GM23248 (cell line): ENCODE data around the gene TP53RK. TPM values are rescaled to one million over a fixed set of nuclear protein-coding genes. Genes with fewer than 3 reads are reported as not detected.
A peak's percentile ranks its signal among the peaks of the same experiment; 100 is the strongest.

Experiments used
- DNase-seq: peaks from one replicate; pipeline ENCODE4 v3.0.0-alpha.2; 2015
- H2AFZ ChIP-seq: fragments of 200-600 bp; sonication (generic); 2 replicates; pipeline ENCODE4 v1.6.1; 2016; ENCODE audit warnings: antibody characterized with exemption
- H3F3A ChIP-seq: fragments of 200-600 bp; sonication (generic); 2 replicates; pipeline ENCODE4 v1.6.1; 2016; ENCODE audit warnings: mild to moderate bottlenecking, antibody characterized with exemption, mixed run types; ENCODE audit not compliant: insufficient read depth
- H3K27ac ChIP-seq: fragments of 200-600 bp; sonication (generic); 2 replicates; pipeline ENCODE4 v1.5.1; 2016; ENCODE audit warnings: mild to moderate bottlenecking
- H3K27me3 ChIP-seq: fragments of 200-600 bp; sonication (generic); replicated peaks from 2 replicates; pipeline ENCODE4 v1.6.1; 2016; ENCODE audit warnings: mild to moderate bottlenecking; ENCODE audit not compliant: insufficient read depth
- H3K36me3 ChIP-seq: fragments of 200-600 bp; sonication (generic); 2 replicates; pipeline ENCODE4 v1.6.1; 2016; ENCODE audit warnings: low read depth, mild to moderate bottlenecking
- H3K4me1 ChIP-seq: fragments of 200-600 bp; sonication (generic); 2 replicates; pipeline ENCODE4 v1.6.1; 2016; ENCODE audit warnings: mild to moderate bottlenecking; ENCODE audit not compliant: insufficient read depth
- H3K4me2 ChIP-seq: fragments of 200-600 bp; sonication (generic); one replicate; pipeline ENCODE4 v1.6.1; 2016; ENCODE audit warnings: mild to moderate bottlenecking; ENCODE audit not compliant: unreplicated experiment
- H3K4me3 ChIP-seq: fragments of 200-600 bp; sonication (generic); 2 replicates; pipeline ENCODE4 v1.5.1; 2016; ENCODE audit warnings: mild to moderate bottlenecking
- H3K79me2 ChIP-seq: fragments of 200-600 bp; sonication (generic); 2 replicates; pipeline ENCODE4 v1.6.1; 2016; ENCODE audit warnings: mild to moderate bottlenecking; ENCODE audit not compliant: insufficient read depth
- H3K9ac ChIP-seq: fragments of 200-600 bp; sonication (generic); 2 replicates; pipeline ENCODE4 v1.6.1; 2016; ENCODE audit warnings: mild to moderate bottlenecking
- H3K9me2 ChIP-seq: fragments of 200-600 bp; sonication (generic); 2 replicates; pipeline ENCODE4 v1.6.1; 2016; ENCODE audit warnings: mixed run types, mild to moderate bottlenecking, moderate library complexity; ENCODE audit not compliant: insufficient read depth
- H3K9me3 ChIP-seq: fragments of 200-600 bp; sonication (generic); one replicate; pipeline ENCODE4 v1.6.1; 2017; ENCODE audit warnings: low read depth
- H4K20me1 ChIP-seq: fragments of 200-600 bp; sonication (generic); 2 replicates; pipeline ENCODE4 v1.6.0; 2016; ENCODE audit not compliant: insufficient read depth
- EZH2 ChIP-seq: fragments of 200-600 bp; sonication (generic); IDR thresholded peaks from 2 replicates; pipeline ENCODE4 v1.6.1; 2018; ENCODE audit warnings: antibody characterized with exemption, mild to moderate bottlenecking; ENCODE audit not compliant: insufficient read depth, poor library complexity, severe bottlenecking
- EZH2phosphoT487 ChIP-seq: fragments of 200-600 bp; sonication (generic); IDR thresholded peaks from 2 replicates; pipeline ENCODE4 v1.6.1; 2018; ENCODE audit warnings: antibody characterized with exemption, moderate library complexity, mild to moderate bottlenecking, low read depth; ENCODE audit not compliant: insufficient read depth
- WGBS, 2 experiments: methylation state at CpG; one replicate each; pipeline ENCODE4 v1.1.6; 2015 to 2017; ENCODE audit warnings: low lambda C conversion rate in 2 of 2, low coverage in 1 of 2; ENCODE audit errors: missing lambda C conversion rate in 2 of 2; 5-methylcytosine and 5-hydroxymethylcytosine counted together
- in situ Hi-C: fragments of 300-500 bp; cut with MboI; formaldehyde crosslinking; loops from 2 replicates; pipeline ENCODE4 v1.15.0; 2020
- polyA plus RNA-seq: library from polyadenylated mRNA; unstranded; fragments of >200 nt; fragmentation: Nextera tagmentation; extraction: Ambion mirVana; gene quantifications from 2 replicates; pipeline ENCODE4 v1.2.1, GENCODE V29; 2016
- total RNA-seq: library from RNA; depleted of rRNA; stranded (reverse); fragments of >200 nt; shearing (Covaris generic); gene quantifications from 2 replicates; pipeline ENCODE4 v1.2.3, GENCODE V29; 2014

Gene TP53RK
- total and polyA plus RNA-seq, 2 experiments from 2014 or later: 23.6 to 24.1 TPM

GRCh38 chr20:46683939-46684750, 5.1 kb downstream of the TP53RK start:
- Histone ChIP-seq H4K20me1 (no peaks in the 10 kb centered on the region), H3K9me2 (no peaks in the 10 kb centered on the region), H3K79me2 (peaks cover 67% of the 10 kb centered on the region), H3K4me1 (peaks cover 16% of the 10 kb centered on the region), H2AFZ (peak overlapping the region; percentile 90), H3K4me3 (peak overlapping the region; percentile 81), H3K4me2 (peak overlapping the region; percentile 95), H3K9ac (peak overlapping the region; percentile 94), H3K36me3 (peaks cover 14% of the 10 kb centered on the region; the same call in 1 of the 2 replicates), H3F3A (peaks cover 29% of the 10 kb centered on the region), H3K27ac (peak overlapping the region; percentile 95), H3K9me3 (no peaks in the 10 kb centered on the region), H3K27me3 (no peaks in the 10 kb centered on the region)
- WGBS, 2 experiments: 5 to 8% methylated on average over 23 of the region's 23 CpGs
- DNase-seq: peak; percentile 85
- TF ChIP-seq EZH2 (no peak), EZH2phosphoT487 (no peak)
- in situ Hi-C loops: no loop called here

GRCh38 chr20:46683668-46683938, 5.6 kb downstream of the TP53RK start:
- TF ChIP-seq EZH2 (no peak), EZH2phosphoT487 (no peak)
- peak overlapping the region; percentile 95 for H3K27ac ChIP-seq

GRCh38 chr20:46683011-46683667, 6.1 kb downstream of the TP53RK start:
- Histone ChIP-seq H3K9me3 (no peaks in the 10 kb centered on the region), H3K4me3 (peak overlapping the region; percentile 81), H3K4me1 (peaks cover 16% of the 10 kb centered on the region), H3K27me3 (no peaks in the 10 kb centered on the region), H3K36me3 (peaks cover 14% of the 10 kb centered on the region; the same call in 1 of the 2 replicates), H2AFZ (peak overlapping the region; percentile 90; the same call in 1 of the 2 replicates), H3K4me2 (peak overlapping the region; percentile 95), H3F3A (peaks cover 23% of the 10 kb centered on the region), H3K9me2 (no peaks in the 10 kb centered on the region), H4K20me1 (no peaks in the 10 kb centered on the region), H3K9ac (peak overlapping the region; percentile 94), H3K79me2 (peaks cover 61% of the 10 kb centered on the region), H3K27ac (peak overlapping the region; percentile 95)
- whole genome bisulfite sequencing, 2 experiments: 56 to 61% methylated on average over 12 of the region's 12 CpGs
- TF ChIP-seq EZH2 (no peak), EZH2phosphoT487 (no peak)
- no peak for DNase-seq
- in situ Hi-C loops: no loop called here

More at GRCh38 chr20:46683668-46683938, 5.6 kb downstream of the TP53RK start:
- Histone ChIP-seq H3K4me2 (peak overlapping the region; percentile 95), H3F3A (peaks cover 27% of the 10 kb centered on the region), H3K9ac (peak overlapping the region; percentile 94), H3K27me3 (no peaks in the 10 kb centered on the region), H3K4me1 (peaks cover 16% of the 10 kb centered on the region), H3K4me3 (peak overlapping the region; percentile 81), H4K20me1 (no peaks in the 10 kb centered on the region), H2AFZ (peak overlapping the region; percentile 90), H3K9me3 (no peaks in the 10 kb centered on the region), H3K9me2 (no peaks in the 10 kb centered on the region), H3K79me2 (peaks cover 65% of the 10 kb centered on the region), H3K36me3 (peaks cover 14% of the 10 kb centered on the region; the same call in 1 of the 2 replicates)
- in situ Hi-C loops: no loop called here
- DNase-seq: no peak
- 8 to 11% methylated on average over 8 of the region's 8 CpGs for WGBS, 2 experiments

- Histone ChIP-seq H3F3A (peaks cover 19% of the 10 kb centered on the region), H3K4me1 (peaks cover 8% of the 10 kb centered on the region), H3K9me3 (no peaks in the 10 kb centered on the region), H3K9me2 (no peaks in the 10 kb centered on the region), H3K27ac (no peak overlapping the region), H4K20me1 (no peaks in the 10 kb centered on the region), H3K9ac (no peak overlapping the region), H3K27me3 (no peaks in the 10 kb centered on the region), H3K36me3 (peaks cover 14% of the 10 kb centered on the region; the same call in 1 of the 2 replicates), H3K79me2 (peaks cover 52% of the 10 kb centered on the region), H3K4me3 (no peak overlapping the region), H2AFZ (no peak overlapping the region), H3K4me2 (no peak overlapping the region)
- TF ChIP-seq EZH2 (no peak), EZH2phosphoT487 (no peak)
- in situ Hi-C loops: no loop called here
- 84 to 85% methylated on average over 9 of the region's 9 CpGs for WGBS, 2 experiments
- no peak for DNase-seq
Observed at GRCh38 chr20:46682063-46682821, 7.0 kb downstream of the TP53RK start.
